Mesenteric fat pad (tissue), 1 donor: ENCODE measurements around the gene OSBPL2. TPM values are rescaled to one million over a fixed set of nuclear protein-coding genes. Genes with fewer than 3 reads are reported as not detected.

ENCODE experiments used
- DNase-seq: peaks from one replicate; pipeline ENCODE4 v3.0.0-alpha.2; 2020; ENCODE audit warnings: low spot score
- total RNA-seq: library from RNA; stranded (reverse); fragmentation: NEBNext Ultra II Directional; extraction: Animal tissue kit (Norgen Biotek cat#: 25700); gene quantifications from one replicate; pipeline ENCODE4 v1.2.1, GENCODE V29; 2021
- donor health status: DM: yes; HTN: yes; CAD: no.

The OSBPL2 gene
- total RNA-seq, 1 donor from 2014 or later = 38.1 TPM

DNA sequence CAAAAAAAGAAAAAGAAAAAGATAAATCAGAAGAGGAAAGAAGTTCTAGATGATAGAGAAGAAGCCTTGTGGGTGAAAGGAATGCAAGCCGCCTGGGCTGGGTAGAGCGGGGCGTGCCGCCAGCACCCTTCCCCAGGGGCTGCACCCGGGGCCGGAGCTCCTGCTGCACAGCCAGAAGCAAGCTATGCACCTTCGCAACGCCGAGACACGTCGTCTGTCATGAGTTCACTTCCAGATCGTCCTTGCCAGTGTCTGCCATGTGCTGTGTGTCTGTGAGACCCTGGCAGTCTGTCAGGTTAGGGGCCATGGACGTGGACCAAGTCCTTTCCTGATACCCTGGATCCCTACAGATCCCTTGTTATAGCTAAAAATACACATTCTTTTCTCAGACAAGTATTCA lies 38.9 kb downstream of the OSBPL2 start:
- no peak for DNase-seq

DNA sequence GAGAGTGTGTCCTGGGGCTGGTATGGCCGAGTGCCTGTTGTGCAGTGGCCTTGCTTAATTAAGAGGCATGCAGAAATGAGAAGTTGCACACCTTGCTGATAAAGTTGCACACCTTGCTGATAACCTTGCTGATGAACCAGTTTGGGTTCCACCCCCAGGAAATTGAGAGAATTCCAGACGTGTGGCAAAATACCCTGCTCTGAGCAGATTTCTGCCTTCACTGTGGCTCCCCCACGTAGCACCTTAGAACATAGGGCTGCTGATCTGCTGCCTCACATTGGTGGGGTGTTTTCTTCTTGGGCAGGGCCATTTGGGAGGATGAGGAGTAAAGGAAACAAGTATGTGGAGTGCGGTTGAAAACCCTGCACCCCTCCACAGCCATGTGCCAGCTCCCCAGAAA lies 42.0 kb downstream of the OSBPL2 start:
- no peak for DNase-seq

- no peak for DNase-seq
Observed at GRCh38 chr20:62281161-62281933, 43.0 kb downstream of the OSBPL2 start.

DNA sequence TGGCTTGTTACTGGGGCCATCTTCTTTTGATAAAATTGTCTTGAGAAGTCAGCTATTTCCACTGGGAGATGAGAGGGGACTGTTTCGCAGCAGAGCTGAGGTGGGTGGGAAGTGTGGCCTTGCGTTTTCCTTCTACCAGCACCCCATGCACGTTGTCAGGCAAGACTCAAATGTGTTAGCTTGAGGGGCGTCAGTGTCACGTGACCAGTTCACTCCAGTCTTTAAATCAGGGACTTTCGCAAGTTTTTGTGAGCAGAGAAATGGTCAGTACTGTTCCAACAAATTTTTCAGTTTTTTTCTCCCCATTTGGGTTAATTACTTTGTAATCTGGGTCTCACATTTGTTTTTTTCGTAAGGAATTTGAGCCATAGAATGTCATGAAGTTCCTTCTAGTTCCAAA lies 43.8 kb downstream of the OSBPL2 start:
- no peak for DNase-seq

DNA sequence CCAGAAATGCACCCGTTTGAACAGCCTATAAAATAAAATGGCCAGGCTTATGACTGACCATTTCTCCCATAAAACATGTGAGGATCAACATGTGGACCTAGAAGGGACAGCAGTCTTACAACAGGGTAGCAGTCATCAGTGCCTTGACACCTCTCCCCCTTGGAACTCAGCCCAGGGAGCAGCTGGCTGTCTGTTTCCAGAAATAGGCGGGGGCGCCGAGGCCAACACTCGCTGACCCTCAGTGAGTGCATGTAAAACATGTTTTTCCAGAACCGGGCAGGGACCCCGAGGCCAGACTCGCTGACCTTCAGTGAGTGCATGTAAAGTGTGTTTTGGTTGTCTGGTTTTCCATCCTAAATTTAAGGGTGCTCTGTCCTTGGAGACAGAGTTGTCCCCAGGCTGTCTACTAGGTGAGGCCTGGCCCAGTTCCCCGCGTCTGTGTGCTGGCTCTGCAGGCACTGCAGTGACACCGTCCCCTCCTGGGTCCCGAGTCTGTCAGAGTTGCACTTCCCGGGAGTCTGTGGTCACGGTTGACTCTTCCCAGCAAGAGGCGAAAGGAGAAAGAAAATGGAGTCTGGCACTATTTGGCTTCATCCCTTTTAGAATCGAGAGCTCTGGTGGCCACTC lies 44.7 kb downstream of the OSBPL2 start:
- no peak for DNase-seq

DNA sequence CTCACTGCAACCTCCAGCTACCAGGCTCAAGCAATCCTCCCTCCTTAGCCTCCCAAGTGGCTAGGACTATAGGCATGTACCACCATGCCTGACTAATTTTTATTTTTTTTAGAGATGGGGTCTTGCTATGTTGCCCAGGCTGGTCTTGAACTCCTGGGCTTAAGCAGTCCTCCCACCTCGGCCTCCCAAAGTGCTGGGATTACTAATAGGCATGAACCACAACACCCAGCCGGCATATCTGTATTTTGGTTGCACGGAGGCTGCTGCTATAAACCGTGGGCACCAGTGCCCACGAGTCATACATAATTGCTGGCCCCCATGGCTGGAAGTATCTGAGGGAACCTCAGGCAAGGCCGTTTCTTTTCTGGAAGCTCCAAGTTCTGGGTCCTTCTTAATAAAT lies 46.1 kb downstream of the OSBPL2 start:
- no peak for DNase-seq

- DNase-seq = no peak
Observed at GRCh38 chr20:62285151-62285550, 46.8 kb downstream of the OSBPL2 start.

- no peak for DNase-seq
Observed at GRCh38 chr20:62285722-62286121, 47.4 kb downstream of the OSBPL2 start.

DNA sequence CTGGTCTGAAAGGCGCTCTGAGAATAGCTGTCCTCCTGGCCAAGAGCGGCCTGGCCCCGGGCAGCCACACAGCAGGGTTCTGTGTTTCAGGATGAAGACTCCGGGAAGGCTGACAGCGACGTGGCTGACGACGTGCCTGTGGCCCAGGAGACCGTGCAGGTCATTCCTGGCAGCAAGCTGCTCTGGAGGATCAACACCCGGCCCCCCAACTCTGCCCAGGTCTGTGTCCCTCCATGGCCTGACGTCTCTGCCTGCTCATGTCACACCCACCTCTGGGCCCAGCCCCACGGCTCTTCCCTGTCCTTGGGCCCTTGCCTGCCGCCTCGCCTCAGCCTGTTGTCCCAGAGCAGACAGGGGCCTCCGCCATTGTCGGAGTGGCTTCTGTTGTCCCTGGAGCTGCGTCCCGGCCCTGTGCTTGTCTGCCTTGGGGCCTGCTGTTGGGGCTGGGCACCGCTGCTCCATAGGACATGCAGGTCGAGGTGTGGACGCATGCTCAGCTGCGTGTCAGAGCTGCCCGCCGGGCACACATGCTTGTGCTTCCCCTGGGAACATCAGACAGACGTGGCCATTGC lies 48.3 kb downstream of the OSBPL2 start:
- no peak for DNase-seq

- no peak for DNase-seq
Observed at GRCh38 chr20:62287129-62287528, 48.8 kb downstream of the OSBPL2 start.

- no peak for DNase-seq
Observed at GRCh38 chr20:62287759-62288534, 49.6 kb downstream of the OSBPL2 start.

DNA sequence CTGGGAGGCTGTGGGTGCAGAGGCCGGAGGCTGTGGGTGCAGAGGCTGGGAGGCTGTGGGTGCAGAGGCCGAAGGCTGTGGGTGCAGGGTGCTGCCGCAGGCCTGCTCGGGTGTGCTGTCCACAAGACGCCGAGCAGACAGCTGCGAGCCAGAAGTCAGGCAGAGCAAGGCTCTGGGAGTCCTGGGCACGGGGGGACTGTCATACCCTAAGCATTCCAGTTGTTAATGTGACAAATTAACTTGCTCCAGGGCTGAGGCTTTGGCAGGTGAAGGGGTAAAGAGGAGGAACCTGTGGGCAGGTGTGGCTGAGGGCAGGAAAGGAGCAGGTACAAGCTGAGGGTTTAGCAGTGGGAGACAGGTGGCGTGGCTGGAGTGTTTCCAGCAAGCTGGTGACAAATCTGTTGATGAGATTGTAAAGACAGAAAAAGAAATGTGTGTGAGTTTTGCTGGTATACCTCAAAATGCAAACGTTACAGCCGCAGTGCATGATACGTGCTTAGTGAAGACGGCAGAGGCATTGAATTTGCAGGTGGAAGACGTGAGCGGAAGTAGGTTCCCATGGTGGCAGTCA lies 50.3 kb downstream of the OSBPL2 start:
- no peak for DNase-seq

GRCh38 chr20:62289131-62289530 lies 50.8 kb downstream of the OSBPL2 start:
- no peak for DNase-seq

- no peak for DNase-seq
Observed at GRCh38 chr20:62289898-62290297, 51.6 kb downstream of the OSBPL2 start.

DNA sequence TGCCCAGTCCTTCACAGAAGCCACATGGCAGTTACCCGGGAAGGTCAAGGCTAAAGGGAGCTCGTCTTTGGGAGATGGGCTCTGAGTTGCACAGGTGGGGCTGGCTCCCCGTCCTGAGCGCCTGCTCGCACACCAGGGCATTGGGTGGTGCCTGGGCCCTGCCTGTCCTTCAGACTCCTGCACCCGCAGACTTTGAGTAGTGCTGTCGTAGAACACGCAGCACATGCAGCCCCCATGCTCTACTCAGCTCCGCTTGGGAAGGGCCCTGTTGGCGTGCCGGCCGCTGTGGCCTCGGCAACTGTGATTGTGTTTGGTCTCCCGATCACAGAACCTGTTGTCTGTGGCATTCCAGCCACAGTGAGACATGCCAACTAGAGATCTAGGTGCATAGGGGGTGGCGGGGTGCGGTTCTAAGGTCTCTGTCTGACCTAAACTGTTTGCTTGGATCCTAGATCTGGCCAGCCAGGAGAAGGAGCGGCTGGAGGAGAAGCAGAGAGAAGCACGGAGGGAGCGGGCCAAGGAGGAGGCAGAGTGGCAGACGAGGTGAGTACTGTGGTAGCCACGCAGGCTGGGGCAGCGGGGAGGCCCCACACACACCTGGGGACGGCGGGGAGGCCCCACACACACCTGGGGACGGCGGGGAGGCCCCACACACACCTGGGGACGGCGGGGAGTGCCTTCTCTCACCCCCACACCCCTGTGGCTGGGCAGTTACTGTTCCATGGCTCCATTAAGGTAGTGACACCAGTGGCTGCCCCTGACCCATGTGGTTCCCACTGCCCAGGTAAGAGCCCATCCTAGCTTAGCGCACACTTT lies 53.1 kb downstream of the OSBPL2 start:
- no peak for DNase-seq

- DNase-seq = no peak
Observed at GRCh38 chr20:62292108-62292507, 53.8 kb downstream of the OSBPL2 start.

- no peak for DNase-seq
Observed at GRCh38 chr20:62293111-62293784, 54.9 kb downstream of the OSBPL2 start.

- no peak for DNase-seq
Observed at GRCh38 chr20:62293946-62294345, 55.6 kb downstream of the OSBPL2 start.

- DNase-seq = no peak
Observed at GRCh38 chr20:62294516-62294915, 56.2 kb downstream of the OSBPL2 start.
